Bronchial epithelial cell (primary cell): ENCODE data around the gene SCGB1C1. TPM values are rescaled to one million over a fixed set of nuclear protein-coding genes. Genes with fewer than 3 reads are reported as not detected.
"Not testable (repeated sequence)": the region's sequence is repeated elsewhere in the genome, so short reads cannot be mapped to it uniquely, and the experiment has no call there.

Experiments used
- DNase-seq: peaks from one replicate; pipeline ENCODE4 v3.0.0-alpha.2; 2010; ENCODE audit warnings: low read depth
- FAIRE-seq: peaks from 2 replicates; lab custom pipeline; 2011; peaks lifted over from hg19 to GRCh38; lab: Jason Lieb, UNC
- H3K27me3 ChIP-seq: 2 replicates; pipeline ENCODE4 v1.5.1; 2011; ENCODE audit warnings: low read length; ENCODE audit not compliant: control insufficient read depth, insufficient read depth
- H3K36me3 ChIP-seq: 2 replicates; pipeline ENCODE4 v1.5.1; 2011; ENCODE audit warnings: low read length; ENCODE audit not compliant: control insufficient read depth, insufficient read depth
- H3K4me3 ChIP-seq: 2 replicates; pipeline ENCODE4 v1.5.1; 2011; ENCODE audit warnings: mild to moderate bottlenecking, low read depth, low read length, control low read depth
- CTCF ChIP-seq: IDR thresholded peaks from 2 replicates; pipeline ENCODE4 v1.5.1; 2011; ENCODE audit warnings: mild to moderate bottlenecking, moderate library complexity, low read length, control low read depth, inconsistent platforms; ENCODE audit not compliant: insufficient read depth, severe bottlenecking
- total RNA-seq: library from RNA; depleted of rRNA; stranded (reverse); fragments of >200 nt; gene quantifications from 2 replicates; pipeline ENCODE4 v1.2.1, GENCODE V29; 2014

The SCGB1C1 gene
- total RNA-seq, 1 donor from 2014 or later, result not detected

GRCh38 chr11:235997-236773, 43.3 kb downstream of the SCGB1C1 start, which contains the start of gene SIRT3:
TSS of gene SIRT3 (minus strand) at chr11:236342. CDS start at chr11:236328, 14 bp downstream.
- FAIRE-seq, result no peak
- Histone ChIP-seq H3K4me3 (peak within 1 kb of the TSS; percentile 95), H3K27me3 (no peaks in the 10 kb centered on the region), H3K36me3 (peaks cover 1% of the 10 kb centered on the region)
- peak; percentile 3 for TF ChIP-seq CTCF
- DNase-seq, result peak; percentile 71

- TF ChIP-seq CTCF, result no peak
- H3K36me3 ChIP-seq, result peaks cover 6% of the 10 kb centered on the region
- peak within 1 kb of the TSS; percentile 95 for H3K4me3 ChIP-seq
- H3K27me3 ChIP-seq, result no peaks in the 10 kb centered on the region
- FAIRE-seq, result no peak
- peak; percentile 57 for DNase-seq
These were observed 44.2 kb downstream of the SCGB1C1 start, which contains the start of gene PSMD13 for GRCh38 chr11:236774-237767. TSS of gene PSMD13 (plus strand) at chr11:236976. CDS start at chr11:237050, 74 bp downstream.

GRCh38 chr11:238346-238745, 45.5 kb downstream of the SCGB1C1 start:
- not testable (repeated sequence) for DNase-seq, H3K36me3 ChIP-seq, H3K27me3 ChIP-seq, H3K4me3 ChIP-seq, FAIRE-seq

GRCh38 chr11:240315-240714, 47.4 kb downstream of the SCGB1C1 start:
- Histone ChIP-seq H3K36me3 (peaks cover 16% of the 10 kb centered on the region), H3K27me3 (no peaks in the 10 kb centered on the region), H3K4me3 (no peak overlapping the region)
- no peak for DNase-seq
- FAIRE-seq, result no peak
- TF ChIP-seq CTCF, result no peak

- FAIRE-seq, result no peak
- H3K27me3 ChIP-seq, result no peaks in the 10 kb centered on the region
- no peak for TF ChIP-seq CTCF
- no peak for DNase-seq
- H3K4me3 ChIP-seq, result no peak overlapping the region
- H3K36me3 ChIP-seq, result peaks cover 16% of the 10 kb centered on the region
These were observed 48.8 kb downstream of the SCGB1C1 start for GRCh38 chr11:241634-242033.

Other genes with a start within 250 kb of the SCGB1C1 start
- gene BET1L, start 14.3 kb downstream of the SCGB1C1 start, total RNA-seq, result 16.0 and 16.3 TPM in 2 replicates
- 106 and 170 TPM in 2 replicates for gene RIC8A, start 14.6 kb downstream of the SCGB1C1 start, total RNA-seq
- gene SIRT3, start 43.3 kb downstream of the SCGB1C1 start, total RNA-seq, result 7.9 and 9.9 TPM in 2 replicates
- gene PSMD13, start 43.9 kb downstream of the SCGB1C1 start, total RNA-seq, result 146 and 171 TPM in 2 replicates
- gene NLRP6, start 85.3 kb downstream of the SCGB1C1 start, total RNA-seq, result not detected in 2 replicates
- gene PGGHG, start 96.0 kb downstream of the SCGB1C1 start, total RNA-seq, result 1.7 and 3.2 TPM in 2 replicates
- gene IFITM5, start 106.4 kb downstream of the SCGB1C1 start, total RNA-seq, result not detected in 2 replicates
- gene IFITM2, start 114.7 kb downstream of the SCGB1C1 start, total RNA-seq, result 1.4 and 3.7 TPM in 2 replicates
- 1.2 and 1.8 TPM in 2 replicates for gene IFITM1, start 121.0 kb downstream of the SCGB1C1 start, total RNA-seq
- gene IFITM3, start 127.8 kb downstream of the SCGB1C1 start, total RNA-seq, result 4.5 and 14.5 TPM in 2 replicates
- gene B4GALNT4, start 176.4 kb downstream of the SCGB1C1 start, total RNA-seq, result 10.8 and 11.4 TPM in 2 replicates
- 231 and 328 TPM in 2 replicates for gene PKP3, start 201.1 kb downstream of the SCGB1C1 start, total RNA-seq
- 15.9 and 24.7 TPM in 2 replicates for gene SIGIRR, start 221.9 kb downstream of the SCGB1C1 start, total RNA-seq
- 7.4 and 9.2 TPM in 2 replicates for gene ANO9, start 248.9 kb downstream of the SCGB1C1 start, total RNA-seq